Cardiac fibroblast (primary cell): ENCODE data around the gene LRRC56.

Source experiments
- DNase-seq, 2 donors: peaks; one replicate each; pipeline versions ENCODE4 v3.0.0 to v3.0.0-alpha.2; 2010; ENCODE audit warnings: low read depth in 2 of 2
- H3K4me3 ChIP-seq, 2 donors: replicated peaks in 1 of 2; 1 replicate in 1 of 2; 2 replicates in 1 of 2; pipeline ENCODE4 v1.5.1; 2011; ENCODE audit warnings: low read depth in 2 of 2, low read length in 2 of 2, mild to moderate bottlenecking in 2 of 2, moderate library complexity in 1 of 2
- CTCF ChIP-seq: IDR thresholded peaks from one replicate; pipeline ENCODE4 v1.5.1; 2011; ENCODE audit warnings: low read depth, mild to moderate bottlenecking, low read length, inconsistent platforms

Gene LRRC56

DNA sequence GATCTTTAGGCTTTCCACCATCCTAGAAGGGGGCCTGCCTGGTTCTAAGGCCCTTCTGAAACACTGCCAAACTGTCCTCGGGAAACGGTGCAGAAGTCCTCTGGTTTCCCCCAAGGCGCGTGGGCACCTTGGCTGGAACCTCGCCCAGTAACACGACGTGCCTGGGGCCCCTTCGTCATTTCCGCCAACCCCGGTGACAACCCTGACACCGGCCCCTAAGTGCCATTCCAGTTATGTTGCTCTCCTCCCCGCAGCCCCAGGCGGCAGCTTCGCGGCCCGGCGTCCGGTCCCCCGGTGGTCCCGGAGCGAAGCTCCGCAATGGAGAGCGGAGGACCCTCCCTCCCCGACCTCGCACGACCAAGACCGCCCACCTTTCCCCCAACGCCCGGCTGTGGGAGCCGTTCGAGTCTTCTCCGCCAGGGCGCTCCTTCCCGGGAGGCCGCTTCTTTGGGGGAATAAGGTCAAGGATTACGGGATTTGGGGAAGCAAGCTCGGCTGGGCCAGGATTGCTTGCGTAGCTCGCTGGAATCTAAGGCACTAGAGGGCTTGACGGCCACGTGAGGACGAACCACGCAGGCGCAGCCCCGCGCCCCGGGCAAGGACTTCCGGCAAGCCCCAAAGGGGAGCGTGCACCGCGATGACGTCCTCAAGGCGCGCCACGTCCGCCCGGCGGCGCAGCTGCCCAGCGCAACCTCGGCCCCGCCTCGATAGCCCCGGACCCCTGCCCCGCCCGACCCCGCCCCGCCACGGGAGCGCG lies 30.9 kb upstream of the LRRC56 start:
- no peak for TF ChIP-seq CTCF
- peak overlapping the region; percentile 90 to 92 for H3K4me3 ChIP-seq
- peak; percentile 98 to 99 for DNase-seq

DNA sequence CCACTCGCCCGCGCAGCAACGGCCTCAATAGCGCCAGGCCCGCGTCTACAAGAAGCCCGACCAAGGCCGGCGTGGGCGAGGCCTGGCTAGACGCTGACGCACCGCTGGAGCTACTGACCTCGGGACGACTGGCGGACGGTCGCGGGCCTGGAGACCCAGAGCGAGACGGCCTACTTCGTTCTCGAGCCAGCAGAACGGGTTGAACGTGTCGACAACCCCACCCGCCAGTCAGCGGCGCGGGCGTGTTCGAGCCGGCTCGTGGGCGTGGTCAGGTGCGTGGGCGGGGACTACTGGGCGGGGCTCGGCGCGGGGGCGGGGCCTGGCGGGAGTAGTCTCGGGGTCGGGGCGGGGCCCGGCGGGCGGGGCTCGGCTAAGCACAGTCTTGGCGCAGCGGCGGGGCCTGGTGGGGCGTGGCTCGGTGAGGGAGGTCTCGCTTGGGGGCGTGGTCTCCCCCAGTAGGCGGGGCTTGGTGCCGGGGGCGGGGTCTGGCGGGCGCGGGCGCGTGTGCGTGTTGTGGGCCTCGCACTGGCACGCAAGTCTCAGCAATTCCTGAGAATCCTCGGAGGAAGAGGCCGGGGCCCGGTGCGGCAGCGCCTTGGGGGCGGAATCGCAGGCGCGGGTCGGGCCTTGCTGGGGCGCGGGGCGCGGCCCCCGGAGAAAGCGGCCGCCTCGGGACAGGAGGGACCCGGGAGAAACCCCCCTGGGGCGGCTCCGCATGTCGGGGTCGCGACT lies 30.2 kb upstream of the LRRC56 start, which contains the start of gene RNH1:
Gene RNH1 (minus strand): TSS at position 248 of the 732 bp plus-strand sequence. CDS start 5,080 bp downstream, outside the sequence.
- peak; percentile 96 to 99 for DNase-seq
- no peak for TF ChIP-seq CTCF
- peak within 1 kb of the TSS; percentile 90 to 92 for H3K4me3 ChIP-seq

GRCh38 chr11:507727-508515 lies 29.4 kb upstream of the LRRC56 start:
- DNase-seq: no peak
- H3K4me3 ChIP-seq: peak overlapping the region; percentile 53 to 67
- no peak for TF ChIP-seq CTCF

GRCh38 chr11:508956-509355 lies 28.4 kb upstream of the LRRC56 start:
- no peak for TF ChIP-seq CTCF
- DNase-seq: no peak
- no peak overlapping the region for H3K4me3 ChIP-seq

DNA sequence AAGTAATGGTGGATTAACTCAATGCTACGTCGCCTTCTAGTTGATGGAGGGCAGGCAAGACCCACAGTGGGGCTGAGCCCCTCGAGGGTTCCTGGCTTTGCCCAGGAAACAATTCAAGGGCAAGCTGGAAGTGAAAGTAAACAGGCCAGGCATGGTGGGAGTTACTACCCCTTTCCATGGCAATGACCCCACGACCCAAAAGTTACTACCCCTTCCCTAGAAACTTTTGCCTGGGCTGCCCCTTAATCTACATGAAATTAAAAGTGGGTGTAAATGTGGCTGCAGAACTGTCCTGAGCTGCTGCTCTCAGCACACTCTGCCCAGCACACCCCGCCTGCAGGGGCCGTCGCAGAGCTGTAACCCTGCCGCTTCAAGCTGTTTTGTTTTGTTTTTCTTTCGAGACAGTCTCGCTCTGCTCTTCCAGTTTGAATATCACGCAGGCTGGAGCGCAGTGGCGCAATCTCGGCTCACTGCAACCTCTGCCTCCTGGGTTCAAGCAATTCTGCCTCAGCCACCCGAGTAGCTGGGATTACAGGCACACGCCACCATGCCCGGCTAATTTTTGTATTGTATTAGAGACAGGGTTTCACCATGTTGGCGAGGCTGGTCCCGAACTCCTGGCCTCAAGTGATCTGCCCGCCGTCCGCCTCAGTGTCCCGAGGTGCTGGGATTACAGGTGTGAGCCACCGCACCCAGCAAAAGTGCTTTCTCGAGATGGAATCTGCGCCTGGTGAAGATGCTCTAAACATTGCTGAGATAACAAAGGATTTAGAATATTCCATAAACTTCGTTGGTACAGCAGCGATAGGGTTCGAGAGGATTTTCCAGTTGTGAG lies 24.3 kb upstream of the LRRC56 start:
- H3K4me3 ChIP-seq: no peak overlapping the region
- TF ChIP-seq CTCF: no peak
- DNase-seq: no peak

DNA sequence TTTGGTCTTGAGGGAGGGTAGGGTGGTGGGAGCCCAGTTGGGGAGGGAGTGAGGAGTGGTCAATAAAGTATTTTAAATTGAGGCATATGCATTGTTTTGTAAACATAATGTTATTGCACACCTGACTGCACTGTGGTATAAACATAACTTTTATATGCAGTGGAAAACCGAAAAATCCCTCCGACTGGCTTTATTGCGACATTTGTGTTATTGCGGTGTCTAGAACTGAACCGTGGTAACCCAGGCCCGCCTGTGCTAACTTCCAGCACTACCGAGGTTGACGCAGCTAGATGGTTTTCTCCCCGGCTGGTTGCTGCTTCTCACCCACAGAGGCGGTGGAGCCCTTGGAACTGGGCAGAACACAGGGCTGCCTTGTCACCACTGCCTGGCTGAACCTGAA lies 22.7 kb upstream of the LRRC56 start:
- DNase-seq: no peak
- TF ChIP-seq CTCF: no peak
- no peak overlapping the region for H3K4me3 ChIP-seq
